HEK293 (cell line): Measurements from ENCODE around the gene PLCD4.

Source experiments
- CTCF ChIA-PET: fragments of 350-600 bp; formaldehyde crosslinking; extraction: SDS; loops from one replicate; lab custom pipeline; 2021; ENCODE audit warnings: antibody characterized with exemption; lab: Yijun Ruan, JAX
- POLR2A ChIA-PET: fragments of 300-600 bp; formaldehyde crosslinking; extraction: SDS; loops from one replicate; lab custom pipeline; 2020; ENCODE audit warnings: antibody characterized with exemption, inconsistent platforms; lab: Yijun Ruan, JAX
- H3K27ac ChIP-seq: fragments of 200-500 bp; sonication (Bioruptor generic); 2 replicates; pipeline ENCODE4 v1.5.1; 2014; ENCODE audit warnings: low read depth, low read length, control low read depth, inconsistent platforms; ENCODE audit errors: extremely low read depth
- H3K36me3 ChIP-seq, 2 experiments: fragments of 200-500 bp in 1 of 2; sonication (Bioruptor generic) in 1 of 2; 1 replicate in 1 of 2; 2 replicates in 1 of 2; pipeline ENCODE4 v1.5.1; 2014 to 2017; ENCODE audit warnings: inconsistent platforms in 2 of 2, low read length in 2 of 2; ENCODE audit not compliant: control insufficient read depth in 2 of 2, insufficient read depth in 1 of 2
- H3K4me1 ChIP-seq: fragments of 200-500 bp; sonication (Bioruptor generic); 2 replicates; pipeline ENCODE4 v1.5.1; 2014; ENCODE audit warnings: mild to moderate bottlenecking, low read length, inconsistent platforms; ENCODE audit not compliant: control insufficient read depth, insufficient read depth
- H3K4me3 ChIP-seq: 2 replicates; pipeline ENCODE4 v1.5.1; 2011; ENCODE audit warnings: low read depth, mild to moderate bottlenecking, control low read depth, low read length, moderate library complexity
- H3K9me3 ChIP-seq: fragments of 200-500 bp; sonication (Bioruptor generic); 2 replicates; pipeline ENCODE4 v1.5.1; 2014; ENCODE audit warnings: low read depth, low read length, inconsistent platforms; ENCODE audit not compliant: control insufficient read depth, insufficient read depth
- CTCF ChIP-seq: fragments of 450-650 bp; formaldehyde crosslinking; IDR thresholded peaks from 2 replicates; pipeline ENCODE4 v1.5.1; 2016; ENCODE audit warnings: missing biosample characterization, missing genetic modification characterization
- GFI1B ChIP-seq: fragments of 450-650 bp; formaldehyde crosslinking; IDR thresholded peaks from 2 replicates; pipeline ENCODE4 v1.5.1; 2016; ENCODE audit warnings: missing biosample characterization, missing genetic modification characterization
- IKZF3 ChIP-seq: fragments of 450-650 bp; IDR thresholded peaks from 2 replicates; pipeline ENCODE4 v1.5.0; 2018; ENCODE audit warnings: missing biosample characterization, mild to moderate bottlenecking, missing genetic modification characterization, moderate library complexity
- KLF16 ChIP-seq: fragments of 450-650 bp; formaldehyde crosslinking; IDR thresholded peaks from 2 replicates; pipeline ENCODE4 v1.5.1; 2017; ENCODE audit warnings: missing biosample characterization, missing genetic modification characterization
- OSR2 ChIP-seq: fragments of 450-650 bp; formaldehyde crosslinking; IDR thresholded peaks from 2 replicates; pipeline ENCODE4 v1.5.1; 2016; ENCODE audit warnings: missing biosample characterization, missing genetic modification characterization
- SP2 ChIP-seq: fragments of 450-650 bp; formaldehyde crosslinking; IDR thresholded peaks from 2 replicates; pipeline ENCODE4 v1.5.1; 2016; ENCODE audit warnings: missing biosample characterization, missing genetic modification characterization
- TCF7L2 ChIP-seq: IDR thresholded peaks from 2 replicates; pipeline ENCODE4 v1.6.1; 2011; ENCODE audit warnings: low read depth, mild to moderate bottlenecking, inconsistent platforms, low read length, moderate library complexity, borderline replicate concordance
- ZBTB49 ChIP-seq: fragments of 450-650 bp; formaldehyde crosslinking; IDR thresholded peaks from 2 replicates; pipeline ENCODE4 v1.5.1; 2016; ENCODE audit warnings: missing biosample characterization, missing genetic modification characterization, low read depth
- ZFP41 ChIP-seq: fragments of 450-650 bp; formaldehyde crosslinking; IDR thresholded peaks from 2 replicates; pipeline ENCODE4 v1.5.1; 2016; ENCODE audit warnings: missing biosample characterization, missing genetic modification characterization, borderline replicate concordance
- ZNF184 ChIP-seq: fragments of 450-650 bp; IDR thresholded peaks from 2 replicates; pipeline ENCODE4 v1.5.1; 2018; ENCODE audit warnings: missing biosample characterization, mild to moderate bottlenecking, missing genetic modification characterization
- ZNF211 ChIP-seq: fragments of 450-650 bp; formaldehyde crosslinking; IDR thresholded peaks from 2 replicates; pipeline ENCODE4 v1.5.1; 2016; ENCODE audit warnings: low read depth, missing biosample characterization, missing genetic modification characterization
- ZNF335 ChIP-seq: fragments of 450-650 bp; formaldehyde crosslinking; conservative IDR thresholded peaks from 2 replicates; pipeline ENCODE4 v1.5.1; 2016; ENCODE audit warnings: missing biosample characterization, missing genetic modification characterization
- ZNF350 ChIP-seq: fragments of 450-650 bp; formaldehyde crosslinking; IDR thresholded peaks from 2 replicates; pipeline ENCODE4 v1.5.0; 2017; ENCODE audit warnings: missing biosample characterization, mild to moderate bottlenecking, missing genetic modification characterization
- ZNF362 ChIP-seq: fragments of 450-650 bp; formaldehyde crosslinking; IDR thresholded peaks from 2 replicates; pipeline ENCODE4 v1.5.1; 2016; ENCODE audit warnings: missing biosample characterization, missing genetic modification characterization
- ZNF37A ChIP-seq: fragments of 450-650 bp; IDR thresholded peaks from 2 replicates; pipeline ENCODE4 v1.5.1; 2018; ENCODE audit warnings: missing biosample characterization, missing genetic modification characterization
- ZNF394 ChIP-seq: fragments of 450-650 bp; formaldehyde crosslinking; IDR thresholded peaks from 2 replicates; pipeline ENCODE4 v1.5.1; 2016; ENCODE audit warnings: missing biosample characterization, missing genetic modification characterization, mild to moderate bottlenecking, moderate library complexity, borderline replicate concordance
- ZNF473 ChIP-seq: fragments of 450-650 bp; formaldehyde crosslinking; IDR thresholded peaks from 2 replicates; pipeline ENCODE4 v1.5.1; 2017; ENCODE audit warnings: missing biosample characterization, missing genetic modification characterization
- ZNF488 ChIP-seq: fragments of 450-650 bp; formaldehyde crosslinking; IDR thresholded peaks from 2 replicates; pipeline ENCODE4 v1.5.1; 2016; ENCODE audit warnings: missing biosample characterization, missing genetic modification characterization
- ZNF530 ChIP-seq: fragments of 450-650 bp; formaldehyde crosslinking; IDR thresholded peaks from 2 replicates; pipeline ENCODE4 v1.5.1; 2016; ENCODE audit warnings: low read depth, missing biosample characterization, missing genetic modification characterization

Gene PLCD4

GRCh38 chr2:218662377-218662776, 54.7 kb downstream of the PLCD4 start:
- ChIA-PET POLR2A (interaction anchor here (0.9 to 4.9 kb wide), 2 partner anchors 10 to 47 kb away, joined by 3 to 62 read pairs; partner anchors contain the start of genes RNF25 and STK36), CTCF (interaction anchor here (1.3 kb wide), 1 partner anchor 186 kb away, joined by 4 read pairs; no protein-coding TSS in a partner anchor)
- peaks cover 36 to 74% of the 10 kb centered on the region in 2 experiments for H3K36me3 ChIP-seq
- H3K9me3 ChIP-seq = no peaks in the 10 kb centered on the region
- H3K4me1 ChIP-seq = no peaks in the 10 kb centered on the region
- no peak overlapping the region for H3K4me3 ChIP-seq
- no peak for TF ChIP-seq OSR2
- peak; percentile 30; the same call in 1 of the 2 replicates for TF ChIP-seq ZNF394
- H3K27ac ChIP-seq = no peak overlapping the region

- no peak overlapping the region for H3K4me3 ChIP-seq
- TF ChIP-seq GFI1B (tag by site-specific recombination) = no peak
- no peak for TF ChIP-seq ZNF530 (tag by site-specific recombination)
- TF ChIP-seq ZNF211 = no peak
- no peak for TF ChIP-seq ZNF473 (tag by site-specific recombination)
- no peak for TF ChIP-seq ZFP41
- no peak for TF ChIP-seq ZNF488 (tag by site-specific recombination)
- no peak for TF ChIP-seq ZBTB49 (tag by site-specific recombination)
- no peak for TF ChIP-seq ZNF335 (tag by site-specific recombination)
- TF ChIP-seq ZNF37A (tag by site-specific recombination) = no peak
- no peak for TF ChIP-seq SP2 (tag by site-specific recombination)
- no peak for TF ChIP-seq ZNF350
- no peak for TF ChIP-seq CTCF
- TF ChIP-seq ZNF362 (tag by site-specific recombination) = no peak
- TF ChIP-seq ZNF184 = no peak
- no peak for TF ChIP-seq TCF7L2
- TF ChIP-seq IKZF3 (tag by site-specific recombination) = no peak
- TF ChIP-seq KLF16 (tag by site-specific recombination) = no peak
- H3K27ac ChIP-seq = no peak overlapping the region
- ChIA-PET POLR2A (no interaction called here), CTCF (interaction anchor here (1.3 kb wide), 1 partner anchor 12 kb away, joined by 3 read pairs; no protein-coding TSS in a partner anchor)
- peaks cover 36 to 74% of the 10 kb centered on the region in 2 experiments for H3K36me3 ChIP-seq
- H3K9me3 ChIP-seq = no peaks in the 10 kb centered on the region
- no peaks in the 10 kb centered on the region for H3K4me1 ChIP-seq
Observed at GRCh38 chr2:218662827-218663226, 55.1 kb downstream of the PLCD4 start.
